Esophagus squamous epithelium (tissue), 5 donors: ENCODE data around the gene TSPAN9. TPM values are rescaled to one million over a fixed set of nuclear protein-coding genes. Genes with fewer than 3 reads are reported as not detected.

Experiments
- DNase-seq: peaks from one replicate; lab custom pipeline; 2025; lab: John Stamatoyannopoulos, UW
- H3K27ac ChIP-seq, 4 donors: fragments of 200-600 bp; sonication (generic); one replicate each; pipeline ENCODE4 v1.5.1; 2016 to 2019; ENCODE audit warnings: mild to moderate bottlenecking in 1 of 4
- H3K27me3 ChIP-seq, 4 donors: fragments of 200-600 bp; sonication (generic); 1 replicate in 3 of 4; 2 replicates in 1 of 4; pipeline versions ENCODE4 v1.5.1 to v1.6.0; 2017 to 2021; ENCODE audit warnings: antibody characterized with exemption in 1 of 4
- H3K36me3 ChIP-seq, 3 donors: fragments of 200-600 bp; sonication (generic); one replicate each; pipeline ENCODE4 v1.5.1; 2016 to 2019
- H3K4me1 ChIP-seq, 3 donors: fragments of 200-600 bp; sonication (generic); one replicate each; pipeline ENCODE4 v1.5.1; 2017 to 2019
- H3K4me3 ChIP-seq, 4 donors: fragments of 200-600 bp; sonication (generic); 1 replicate in 3 of 4; 2 replicates in 1 of 4; pipeline ENCODE4 v1.5.1; 2016 to 2019; ENCODE audit warnings: mild to moderate bottlenecking in 2 of 4, moderate library complexity in 1 of 4
- H3K9me3 ChIP-seq, 3 donors: fragments of 200-600 bp; sonication (generic); one replicate each; pipeline ENCODE4 v1.5.1; 2016 to 2019
- CTCF ChIP-seq, 6 experiments: fragments of 450-650 bp in 4 of 6; fragments of 200-600 bp in 2 of 6; sonication (generic) in 2 of 6; IDR thresholded peaks; one replicate each; pipeline ENCODE4 v1.5.1; 2016 to 2019; ENCODE audit warnings: antibody characterized with exemption in 6 of 6, mild to moderate bottlenecking in 4 of 6, moderate library complexity in 4 of 6
- POLR2A ChIP-seq, 4 donors: fragments of 450-650 bp; IDR thresholded peaks; one replicate each; pipeline ENCODE4 v1.6.1; 2017; ENCODE audit warnings: antibody characterized with exemption in 4 of 4, mild to moderate bottlenecking in 4 of 4, moderate library complexity in 3 of 4
- WGBS, 2 donors: methylation state at CpG; one replicate each; pipeline ENCODE4 v1.1.5; 2018; 5-methylcytosine and 5-hydroxymethylcytosine counted together
- intact Hi-C: fragments of 100-400 bp; cut with DNase I; formaldehyde crosslinking; loops from one replicate; pipeline ENCODE4 v1.15.0; 2022
- total RNA-seq, 4 donors: library from RNA; depleted of rRNA; stranded (reverse); fragments of >200 nt; gene quantifications; one replicate each; pipeline ENCODE4 v1.1.0, GENCODE V29; 2016
- donor health status: DM: yes; HTN: yes; CAD: no.

Gene TSPAN9
- total RNA-seq, 4 donors from 2014 or later: 10.6 to 23.7 (median 17.6) TPM

DNA sequence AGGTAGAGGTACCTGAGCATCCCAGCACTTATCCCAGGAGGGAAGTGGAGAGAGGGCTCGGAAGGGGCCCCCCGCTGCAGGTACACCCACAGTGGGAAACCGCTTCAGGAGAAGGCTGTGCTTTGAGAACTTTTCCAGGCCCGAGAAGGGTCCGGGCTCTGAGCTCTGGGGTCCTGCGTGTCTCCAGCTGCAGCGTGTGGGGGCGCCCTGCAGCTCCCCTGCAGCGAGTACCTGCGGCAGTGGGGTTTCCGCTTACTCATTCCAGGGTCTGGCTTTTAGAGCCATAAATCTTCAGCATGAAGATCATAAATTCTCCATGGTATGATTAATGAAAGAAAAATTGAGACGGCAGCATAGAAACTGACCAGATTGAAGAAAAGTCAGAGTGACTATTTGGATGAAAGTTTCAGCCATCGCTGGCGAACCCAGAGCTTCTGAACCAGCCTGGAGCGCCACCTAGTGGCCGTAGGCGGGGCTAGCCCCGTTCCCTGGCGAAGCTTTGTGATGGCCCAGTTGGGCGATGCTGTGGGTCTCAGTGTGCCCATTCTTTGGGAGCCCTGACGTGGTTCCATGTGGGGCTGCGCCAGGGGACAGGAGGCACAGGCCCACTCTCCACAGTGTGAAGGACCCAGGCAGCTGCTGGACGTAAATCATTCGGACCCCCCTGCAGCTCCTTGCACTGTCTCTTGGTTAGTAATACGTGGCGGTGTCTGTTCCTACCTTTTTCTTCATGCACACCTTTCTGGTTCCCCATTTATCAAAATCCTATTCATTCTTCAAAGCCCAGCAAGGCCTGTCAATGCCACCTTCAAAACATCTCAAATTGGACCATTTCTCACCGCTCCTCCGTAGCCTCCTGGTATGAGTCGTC is 198.2 kb downstream of the TSPAN9 start:
- H3K9me3 ChIP-seq: no peaks in the 10 kb centered on the region
- no peak overlapping the region for H3K4me3 ChIP-seq
- H3K27me3 ChIP-seq: no peaks in the 10 kb centered on the region
- intact Hi-C loops: loop anchor here (5.0 kb wide), 1 partner anchor 138 kb away; no protein-coding TSS in a partner anchor
- 43 to 55% methylated on average over 18 to 27 of the region's 29 CpGs for WGBS, 2 donors
- H3K27ac ChIP-seq: no peak overlapping the region
- peaks cover 4 to 28% (median 10%) of the 10 kb centered on the region in 3 donors for H3K4me1 ChIP-seq
- DNase-seq: no peak
- H3K36me3 ChIP-seq: peaks cover 0 to 17% (median 0%) of the 10 kb centered on the region in 3 donors
- peak; percentile 67 to 97 (median 94) for TF ChIP-seq CTCF (IDR thresholded peaks at IDR 0.05)
- no peak for TF ChIP-seq POLR2A (IDR thresholded peaks at IDR 0.05)

- intact Hi-C loops: loop anchor here (5.0 kb wide), 1 partner anchor 139 kb away; no protein-coding TSS in a partner anchor
- H3K4me1 ChIP-seq: peaks cover 4 to 28% (median 10%) of the 10 kb centered on the region in 3 donors
- no peak overlapping the region for H3K27ac ChIP-seq
- DNase-seq: no peak
- peaks cover 0 to 25% (median 0%) of the 10 kb centered on the region in 3 donors for H3K36me3 ChIP-seq
- H3K27me3 ChIP-seq: no peaks in the 10 kb centered on the region
- WGBS, 2 donors: 86% methylated on average over 14 of the region's 14 CpGs
- H3K9me3 ChIP-seq: no peaks in the 10 kb centered on the region
- no peak overlapping the region for H3K4me3 ChIP-seq
- TF ChIP-seq CTCF (IDR thresholded peaks at IDR 0.05) (no peak), POLR2A (IDR thresholded peaks at IDR 0.05) (no peak)
Observed at GRCh38 chr12:3276226-3276625, 199.0 kb downstream of the TSPAN9 start.

DNA sequence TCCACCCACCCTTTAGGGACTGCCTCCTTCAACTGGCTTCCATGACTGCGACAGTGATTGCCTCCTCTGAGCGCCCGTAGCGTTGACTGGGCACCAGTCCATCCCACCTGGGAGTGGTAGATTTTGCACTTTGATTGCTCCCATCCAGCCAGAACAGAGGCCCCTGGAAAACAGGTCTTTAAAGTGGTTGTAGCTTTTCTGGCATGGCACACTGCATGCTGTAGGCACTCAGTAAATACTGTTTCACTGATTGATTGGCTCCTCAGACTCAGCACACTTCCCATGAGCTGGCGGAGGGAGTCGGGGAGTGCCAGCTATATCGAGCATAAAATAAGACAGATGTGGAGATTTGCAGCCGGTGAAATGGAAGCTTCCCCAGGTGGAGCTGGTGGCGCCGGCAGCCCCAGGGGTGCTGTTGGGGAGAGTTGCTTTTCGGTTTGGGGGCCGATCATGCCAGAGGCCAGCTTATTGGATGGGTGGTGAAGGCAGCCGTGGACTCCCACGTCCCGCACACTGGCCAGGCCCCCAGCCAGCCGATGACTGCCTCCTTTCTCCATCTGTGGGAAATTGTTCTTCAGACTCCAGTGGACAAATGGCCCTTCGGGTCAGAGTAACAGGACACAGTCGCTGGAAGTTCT is 200.2 kb downstream of the TSPAN9 start:
- peaks cover 4 to 28% (median 10%) of the 10 kb centered on the region in 3 donors for H3K4me1 ChIP-seq
- no peak overlapping the region for H3K4me3 ChIP-seq
- peaks cover 0 to 37% (median 0%) of the 10 kb centered on the region in 3 donors for H3K36me3 ChIP-seq
- no peak for TF ChIP-seq CTCF (IDR thresholded peaks at IDR 0.05)
- no peak for TF ChIP-seq POLR2A (IDR thresholded peaks at IDR 0.05)
- no peaks in the 10 kb centered on the region for H3K27me3 ChIP-seq
- intact Hi-C loops: loop anchor here (5.0 kb wide), 1 partner anchor 140 kb away; no protein-coding TSS in a partner anchor
- WGBS, 2 donors: 84 to 85% methylated on average over 13 to 15 of the region's 18 CpGs
- H3K9me3 ChIP-seq: no peaks in the 10 kb centered on the region
- H3K27ac ChIP-seq: no peak overlapping the region
- DNase-seq: no peak

DNA sequence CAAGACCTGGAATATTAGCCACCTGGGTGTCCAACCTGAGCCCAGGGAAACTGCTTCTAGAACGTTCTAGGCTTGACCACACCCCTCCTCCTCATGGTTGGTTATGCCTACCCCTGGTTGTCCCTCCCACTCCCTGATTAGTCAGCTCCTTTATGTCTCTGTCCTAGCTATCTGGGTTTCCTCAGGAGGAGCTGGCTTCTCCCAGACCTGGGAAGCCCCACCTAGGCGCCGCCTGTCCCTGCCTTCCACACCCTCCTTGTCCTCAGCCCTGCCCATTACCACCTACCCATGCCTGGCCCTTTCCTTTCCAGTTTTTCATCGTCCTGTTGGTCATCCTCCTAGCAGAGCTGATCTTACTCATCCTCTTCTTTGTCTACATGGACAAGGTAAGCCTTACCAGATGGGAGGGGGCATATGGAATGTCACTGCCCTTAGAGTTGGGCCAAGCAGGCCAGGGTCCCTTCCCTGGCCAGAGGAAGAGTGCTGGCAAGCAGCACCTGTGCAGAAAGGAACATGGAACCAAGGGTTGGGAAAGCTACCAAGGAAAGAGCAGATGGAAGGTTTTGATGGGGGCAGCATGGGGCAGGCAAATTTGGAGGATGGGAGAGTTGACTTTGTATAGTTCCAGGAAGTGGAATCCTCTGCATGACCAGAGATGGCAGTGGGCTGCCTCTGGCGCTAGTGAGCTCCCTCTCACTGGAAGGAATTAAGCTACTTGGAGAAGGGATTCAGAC is 201.7 kb downstream of the TSPAN9 start:
- intact Hi-C loops: loop anchor here (5.0 kb wide), 1 partner anchor 142 kb away; no protein-coding TSS in a partner anchor
- DNase-seq: no peak

More for the DNA sequence above, 201.7 kb downstream of the TSPAN9 start:
- 73% methylated on average over 5 of the region's 5 CpGs for WGBS, 2 donors
- H3K27me3 ChIP-seq: no peaks in the 10 kb centered on the region
- no peak overlapping the region for H3K4me3 ChIP-seq
- H3K27ac ChIP-seq: no peak overlapping the region
- TF ChIP-seq POLR2A (IDR thresholded peaks at IDR 0.05) (no peak), CTCF (IDR thresholded peaks at IDR 0.05) (no peak)
- peaks cover 0 to 52% (median 6%) of the 10 kb centered on the region in 3 donors for H3K36me3 ChIP-seq
- peaks cover 0 to 17% (median 5%) of the 10 kb centered on the region in 3 donors for H3K4me1 ChIP-seq
- no peaks in the 10 kb centered on the region for H3K9me3 ChIP-seq
